HG02870 (cell line): ENCODE results near the gene SUMO3.

ENCODE experiments used
- ATAC-seq: cut with Tn5 transposase; IDR thresholded peaks from one replicate; pipeline ENCODE4 v1.9.1; 2021; ENCODE audit warnings: mild to moderate bottlenecking, moderate library complexity; ENCODE audit not compliant: unreplicated experiment

The SUMO3 gene

DNA sequence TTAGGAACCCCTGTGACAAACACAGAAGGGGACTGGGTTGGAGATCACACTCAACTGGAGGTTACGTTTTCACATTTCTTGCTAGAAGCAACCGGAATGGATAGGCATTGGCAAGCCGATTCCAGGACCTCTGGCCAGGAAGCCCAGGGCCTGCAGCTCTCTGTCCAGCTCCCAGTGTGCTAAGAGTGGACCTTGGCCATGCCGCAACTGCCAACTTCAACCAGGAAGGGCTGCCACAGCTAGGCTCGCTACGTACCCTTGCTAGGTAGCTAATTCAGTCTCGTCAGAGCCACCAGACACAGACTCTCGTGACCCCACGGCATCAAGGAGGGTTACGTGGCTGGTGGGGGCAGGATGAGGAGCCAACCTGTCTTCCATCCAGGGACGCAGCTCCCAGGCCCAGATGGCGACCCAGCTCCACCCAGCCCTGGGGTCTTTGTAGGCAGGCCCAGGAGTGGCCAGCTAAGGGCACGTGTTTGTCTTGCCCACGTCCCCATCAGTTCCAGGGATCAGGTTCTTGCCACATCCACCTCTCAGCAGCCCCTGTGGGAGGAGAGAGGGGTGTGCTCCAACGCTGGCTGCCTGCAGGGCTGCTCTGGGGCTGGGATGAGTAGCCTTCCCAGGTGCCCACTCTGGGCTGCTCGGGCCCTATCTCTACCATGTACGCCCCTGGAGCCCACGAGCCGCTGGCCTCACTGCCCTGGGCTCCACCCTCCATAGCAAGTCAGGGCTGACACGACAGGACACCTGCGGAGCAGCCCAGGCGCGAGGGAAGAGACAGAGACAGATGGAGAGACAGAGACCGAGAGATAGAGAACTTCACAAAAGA is 55.4 kb downstream of the SUMO3 start:
- no peak for ATAC-seq

GRCh38 chr21:44761747-44762208 is 56.1 kb downstream of the SUMO3 start:
- ATAC-seq, result no peak

DNA sequence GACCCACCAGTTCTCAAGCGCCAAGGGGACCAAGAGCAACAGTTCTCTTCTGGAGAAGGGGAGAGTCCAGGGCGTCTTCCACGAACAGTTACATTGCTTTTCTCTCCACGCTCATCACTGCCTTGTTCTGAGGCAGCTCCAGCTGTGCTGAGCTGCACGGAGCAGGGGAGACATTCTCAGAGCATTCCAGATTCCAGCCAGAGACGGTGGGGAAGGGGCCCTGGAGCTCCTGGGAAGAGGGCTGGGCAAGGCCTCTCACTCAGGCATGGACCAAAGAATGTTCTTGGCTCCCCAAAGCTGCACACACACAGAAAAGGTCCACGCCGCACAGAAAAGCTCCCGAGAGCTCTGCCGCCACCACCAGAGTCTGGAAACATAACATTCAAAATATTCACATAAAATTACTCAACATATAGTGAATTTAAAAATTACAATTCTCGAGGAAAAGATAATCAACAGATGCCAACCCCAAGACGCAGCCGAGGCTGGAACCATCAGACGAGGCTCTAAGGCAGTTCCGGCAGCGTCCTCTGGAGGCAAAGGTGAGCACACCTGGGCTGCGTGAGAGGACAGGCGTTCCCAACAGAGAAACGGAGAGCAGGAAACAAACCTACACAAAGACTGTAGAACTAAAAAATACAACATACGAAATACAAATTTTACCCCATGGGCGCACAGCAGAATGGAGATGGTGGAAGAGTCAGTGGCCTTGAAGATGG is 56.7 kb downstream of the SUMO3 start:
- ATAC-seq, result no peak

DNA sequence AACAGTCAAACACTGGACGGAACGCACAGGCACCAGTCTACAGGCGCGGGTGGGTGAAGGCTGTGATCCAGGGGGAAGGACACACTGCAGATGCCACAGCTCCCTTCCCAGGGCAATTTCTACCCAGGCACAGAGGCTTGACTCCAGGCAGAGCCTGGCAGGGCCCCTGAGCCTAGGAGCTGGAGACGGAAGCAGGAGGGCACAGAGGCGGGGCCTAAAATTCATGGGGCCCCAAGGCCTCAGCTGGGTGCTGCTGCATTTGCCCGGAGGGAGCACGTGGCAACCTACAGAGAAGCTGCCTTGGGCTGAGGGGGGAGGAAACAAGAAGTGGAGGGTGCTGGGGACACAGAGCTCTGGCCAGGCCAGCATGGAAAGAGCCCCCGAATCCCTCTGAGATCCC is 57.5 kb downstream of the SUMO3 start:
- ATAC-seq, result no peak

DNA sequence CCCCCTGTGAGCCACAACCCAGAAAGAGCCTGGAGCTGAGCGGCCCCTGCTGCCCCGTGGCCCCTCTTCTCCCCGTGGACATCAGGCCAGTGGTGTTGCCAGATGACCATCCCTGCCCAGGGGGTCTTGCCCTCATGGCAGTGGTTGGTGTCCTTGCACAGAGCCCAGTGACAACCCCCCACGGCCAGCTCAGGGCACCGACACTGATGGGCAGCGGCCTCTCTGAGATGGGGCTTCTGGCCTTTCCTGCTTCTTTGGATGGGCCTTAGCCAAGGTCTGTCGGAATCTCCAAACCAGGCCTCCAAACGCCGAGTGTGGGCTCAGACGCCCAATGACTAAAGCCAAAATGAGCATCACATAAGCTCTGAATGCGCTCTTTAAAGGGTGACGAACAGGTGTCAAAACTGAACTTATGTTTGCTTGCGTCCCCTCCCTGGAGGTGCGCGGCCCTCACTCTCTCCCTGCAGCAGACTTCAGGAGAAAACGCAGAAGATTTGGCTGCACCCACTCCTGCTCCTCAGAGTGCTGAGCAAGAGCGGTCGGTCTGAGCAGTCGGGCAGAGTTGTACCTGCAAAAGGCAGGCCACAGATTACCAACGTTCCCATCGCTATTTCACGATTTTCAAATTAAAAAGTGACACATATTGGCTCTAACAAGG is 58.1 kb downstream of the SUMO3 start:
- ATAC-seq, result no peak

- ATAC-seq, result no peak
Measured at GRCh38 chr21:44758781-44759627, 58.9 kb downstream of the SUMO3 start.

DNA sequence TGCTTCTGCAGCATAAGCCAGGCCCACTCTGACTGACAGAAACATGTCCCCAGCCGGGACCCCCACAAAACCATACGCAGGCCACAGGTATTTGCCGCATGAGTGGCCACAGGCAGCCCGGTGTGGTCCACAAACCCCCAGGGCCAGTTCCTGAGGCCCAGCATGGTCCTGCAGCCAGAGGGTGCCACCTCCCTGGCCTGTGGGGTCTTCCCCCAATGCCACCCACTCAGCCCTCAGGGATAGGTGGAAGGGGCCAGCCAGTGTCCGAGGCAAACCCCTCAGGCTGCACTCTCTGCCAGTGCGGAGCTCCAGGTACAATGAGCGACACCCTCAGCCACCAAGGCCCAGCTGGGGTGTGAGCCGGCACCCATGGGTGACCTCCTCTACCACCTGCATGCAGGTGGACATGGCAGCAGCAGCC is 59.7 kb downstream of the SUMO3 start:
- ATAC-seq, result no peak

- no peak for ATAC-seq
Measured at GRCh38 chr21:44757731-44758130, 60.1 kb downstream of the SUMO3 start.

DNA sequence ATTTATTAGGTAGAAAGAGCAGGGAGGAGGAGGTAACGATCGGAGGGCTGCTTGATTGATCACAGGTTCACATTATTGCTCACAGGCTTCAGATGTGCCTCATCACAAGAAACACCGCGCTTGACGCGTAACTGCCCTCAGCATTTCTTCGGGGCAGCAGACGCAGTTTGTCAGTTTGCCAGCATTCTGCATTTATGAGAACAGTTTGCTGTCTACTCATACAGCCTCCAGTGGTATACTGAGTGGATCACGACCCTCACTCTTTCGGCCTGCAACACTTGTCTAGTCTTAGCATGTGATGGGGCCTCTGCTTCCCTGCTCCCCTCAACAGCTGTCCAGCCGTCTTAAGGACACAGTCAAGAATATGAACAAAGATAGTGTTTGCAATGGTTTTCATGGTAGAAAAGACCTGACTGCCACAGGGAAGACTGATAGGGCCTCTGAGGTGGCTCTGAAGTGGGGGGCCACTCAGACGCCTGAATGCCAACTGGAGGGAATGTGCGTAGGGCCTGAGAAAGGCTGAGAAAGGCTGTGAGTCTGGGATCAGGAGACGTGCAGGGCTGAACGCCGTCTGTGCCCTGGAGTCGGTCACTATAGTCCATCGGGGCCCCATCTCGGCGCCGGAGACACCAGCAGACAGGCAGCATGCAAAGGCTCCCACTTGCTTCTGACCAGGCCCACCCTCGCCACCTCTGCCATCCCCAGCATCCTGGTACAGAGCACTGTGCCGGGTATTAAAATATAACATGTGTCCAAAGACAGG is 61.3 kb downstream of the SUMO3 start:
- ATAC-seq, result no peak
